Transverse colon (tissue), 4 donors: ENCODE results near the gene PLK1.

ENCODE experiments used
- EP300 ChIP-seq: sonication (generic); formaldehyde crosslinking; IDR thresholded peaks from one replicate; pipeline ENCODE4 v1.6.1; 2017; ENCODE audit warnings: antibody characterized with exemption, low read depth
- POLR2AphosphoS5 ChIP-seq, 3 donors: sonication (generic); formaldehyde crosslinking; IDR thresholded peaks; one replicate each; pipeline ENCODE4 v1.6.1; 2016; ENCODE audit warnings: antibody characterized with exemption in 3 of 3
- TF ChIP-seq, protein P1 (sequence below), 5 experiments: fragments of 200-600 bp in 3 of 5; fragments of 450-650 bp in 2 of 5; sonication (generic) in 3 of 5; IDR thresholded peaks; 1 replicate in 2 of 5; 2 replicates in 3 of 5; pipeline ENCODE4 v1.5.1; 2016 to 2017; ENCODE audit warnings: antibody characterized with exemption in 5 of 5, inconsistent platforms in 3 of 5, mild to moderate bottlenecking in 2 of 5, moderate library complexity in 1 of 5

DNA sequence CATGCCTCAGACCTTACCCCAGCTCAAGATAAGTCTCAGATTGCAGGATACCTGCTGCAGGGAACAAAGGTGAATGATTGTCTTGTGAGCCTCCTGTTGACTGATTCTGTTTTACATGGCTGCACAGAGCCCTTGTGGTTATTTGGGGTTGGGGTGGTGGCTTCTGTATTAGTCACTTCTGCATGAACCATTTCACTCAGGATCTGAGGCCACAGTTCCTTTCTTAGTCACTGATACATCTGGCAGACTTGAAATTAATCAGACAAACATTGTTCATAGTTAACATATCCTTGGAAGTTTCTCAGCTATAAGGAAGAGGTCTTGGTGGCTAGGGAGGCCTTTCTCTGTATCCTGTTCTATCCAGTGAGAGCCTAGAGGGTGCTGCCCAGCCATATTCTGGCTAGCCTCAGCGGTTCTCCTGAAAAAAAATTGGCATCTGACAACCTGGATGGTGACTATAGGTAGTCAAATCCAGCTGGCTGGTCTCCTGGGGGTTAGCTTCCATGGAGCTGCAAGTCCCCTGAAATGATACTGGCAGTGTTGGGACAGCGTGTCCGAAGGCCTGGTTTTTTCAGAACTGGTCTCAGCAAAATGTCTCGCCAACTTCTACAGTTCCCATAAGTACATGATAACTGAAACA, 8.4 kb upstream of the PLK1 start:
- TF ChIP-seq, protein P1, sequence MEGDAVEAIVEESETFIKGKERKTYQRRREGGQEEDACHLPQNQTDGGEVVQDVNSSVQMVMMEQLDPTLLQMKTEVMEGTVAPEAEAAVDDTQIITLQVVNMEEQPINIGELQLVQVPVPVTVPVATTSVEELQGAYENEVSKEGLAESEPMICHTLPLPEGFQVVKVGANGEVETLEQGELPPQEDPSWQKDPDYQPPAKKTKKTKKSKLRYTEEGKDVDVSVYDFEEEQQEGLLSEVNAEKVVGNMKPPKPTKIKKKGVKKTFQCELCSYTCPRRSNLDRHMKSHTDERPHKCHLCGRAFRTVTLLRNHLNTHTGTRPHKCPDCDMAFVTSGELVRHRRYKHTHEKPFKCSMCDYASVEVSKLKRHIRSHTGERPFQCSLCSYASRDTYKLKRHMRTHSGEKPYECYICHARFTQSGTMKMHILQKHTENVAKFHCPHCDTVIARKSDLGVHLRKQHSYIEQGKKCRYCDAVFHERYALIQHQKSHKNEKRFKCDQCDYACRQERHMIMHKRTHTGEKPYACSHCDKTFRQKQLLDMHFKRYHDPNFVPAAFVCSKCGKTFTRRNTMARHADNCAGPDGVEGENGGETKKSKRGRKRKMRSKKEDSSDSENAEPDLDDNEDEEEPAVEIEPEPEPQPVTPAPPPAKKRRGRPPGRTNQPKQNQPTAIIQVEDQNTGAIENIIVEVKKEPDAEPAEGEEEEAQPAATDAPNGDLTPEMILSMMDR (IDR thresholded peaks at IDR 0.05), result no peak
- TF ChIP-seq EP300 (no peak), POLR2AphosphoS5 (IDR thresholded peaks at IDR 0.05) (no peak)
